Measurements from ENCODE around the gene PGLYRP2. TPM values are rescaled to one million over a fixed set of nuclear protein-coding genes. Genes with fewer than 3 reads are reported as not detected.

PGLYRP2 gene
- total RNA-seq, 1 experiment from 2014 or later, result not detected

- Histone ChIP-seq H3K79me2 (ENCODE audit: low read length) (no peaks in the 10 kb centered on the region), H3K9ac (ENCODE audit: low read length) (no peak overlapping the region), H3K27ac (ENCODE audit: low read length) (no peak overlapping the region), H3K4me3 (ENCODE audit: low read length) (no peak overlapping the region), H3F3A (ENCODE audit: low read length, unreplicated experiment) (no peaks in the 10 kb centered on the region), H3K9me2 (replicated peaks; ENCODE audit: low read length) (no peaks in the 10 kb centered on the region), H2AFZ (ENCODE audit: low read length) (no peak overlapping the region), H3K27me3 (ENCODE audit: low read length) (no peaks in the 10 kb centered on the region), H3K4me2 (ENCODE audit: low read length) (no peak overlapping the region), H3K9me3 (ENCODE audit: low read length) (no peaks in the 10 kb centered on the region), H4K20me1 (ENCODE audit: low read length) (no peaks in the 10 kb centered on the region), H3K36me3 (ENCODE audit: low read depth, low read length) (no peaks in the 10 kb centered on the region), H3K4me1 (ENCODE audit: insufficient read depth, low read length) (no peaks in the 10 kb centered on the region)
- TF ChIP-seq, protein P1, sequence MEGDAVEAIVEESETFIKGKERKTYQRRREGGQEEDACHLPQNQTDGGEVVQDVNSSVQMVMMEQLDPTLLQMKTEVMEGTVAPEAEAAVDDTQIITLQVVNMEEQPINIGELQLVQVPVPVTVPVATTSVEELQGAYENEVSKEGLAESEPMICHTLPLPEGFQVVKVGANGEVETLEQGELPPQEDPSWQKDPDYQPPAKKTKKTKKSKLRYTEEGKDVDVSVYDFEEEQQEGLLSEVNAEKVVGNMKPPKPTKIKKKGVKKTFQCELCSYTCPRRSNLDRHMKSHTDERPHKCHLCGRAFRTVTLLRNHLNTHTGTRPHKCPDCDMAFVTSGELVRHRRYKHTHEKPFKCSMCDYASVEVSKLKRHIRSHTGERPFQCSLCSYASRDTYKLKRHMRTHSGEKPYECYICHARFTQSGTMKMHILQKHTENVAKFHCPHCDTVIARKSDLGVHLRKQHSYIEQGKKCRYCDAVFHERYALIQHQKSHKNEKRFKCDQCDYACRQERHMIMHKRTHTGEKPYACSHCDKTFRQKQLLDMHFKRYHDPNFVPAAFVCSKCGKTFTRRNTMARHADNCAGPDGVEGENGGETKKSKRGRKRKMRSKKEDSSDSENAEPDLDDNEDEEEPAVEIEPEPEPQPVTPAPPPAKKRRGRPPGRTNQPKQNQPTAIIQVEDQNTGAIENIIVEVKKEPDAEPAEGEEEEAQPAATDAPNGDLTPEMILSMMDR (conservative IDR thresholded peaks at IDR 0.05; ENCODE audit: low read depth, low read length), result no peak
- TF ChIP-seq EZH2phosphoT487 (IDR thresholded peaks at IDR 0.05; ENCODE audit: borderline replicate concordance, low read length), result no peak
- TF ChIP-seq EZH2 (IDR thresholded peaks at IDR 0.05; ENCODE audit: low read length, unreplicated experiment), result no peak
- ChIA-PET POLR2A (ENCODE audit: unreplicated experiment) (no interaction called here), CTCF (no interaction called here)
- no peak for DNase-seq
- no peak for ATAC-seq
- no TSS peak for BruUV-seq (replicated peaks)
- intact Hi-C loops (cut with micrococcal nuclease), result no loop called here
Observed at GRCh38 chr19:15501596-15501995, 22.3 kb upstream of the PGLYRP2 start.

GRCh38 chr19:15498910-15499309, 19.6 kb upstream of the PGLYRP2 start:
- Histone ChIP-seq H3K4me3 (ENCODE audit: low read length) (no peak overlapping the region), H3K9me3 (ENCODE audit: low read length) (no peaks in the 10 kb centered on the region), H3K79me2 (ENCODE audit: low read length) (no peaks in the 10 kb centered on the region), H3F3A (ENCODE audit: low read length, unreplicated experiment) (no peaks in the 10 kb centered on the region), H3K36me3 (ENCODE audit: low read depth, low read length) (no peaks in the 10 kb centered on the region), H3K27me3 (ENCODE audit: low read length) (no peaks in the 10 kb centered on the region), H3K4me2 (ENCODE audit: low read length) (no peak overlapping the region), H3K9ac (ENCODE audit: low read length) (no peak overlapping the region), H4K20me1 (ENCODE audit: low read length) (no peaks in the 10 kb centered on the region), H3K9me2 (replicated peaks; ENCODE audit: low read length) (no peaks in the 10 kb centered on the region), H2AFZ (ENCODE audit: low read length) (no peak overlapping the region), H3K4me1 (ENCODE audit: insufficient read depth, low read length) (no peaks in the 10 kb centered on the region), H3K27ac (ENCODE audit: low read length) (no peak overlapping the region)
- POLR2A ChIA-PET (ENCODE audit: unreplicated experiment), result no interaction called here
- no TSS peak for BruUV-seq (replicated peaks)
- ATAC-seq (no peak), DNase-seq (no peak)
- TF ChIP-seq EZH2phosphoT487 (IDR thresholded peaks at IDR 0.05; ENCODE audit: borderline replicate concordance, low read length) (no peak), EZH2 (IDR thresholded peaks at IDR 0.05; ENCODE audit: low read length, unreplicated experiment) (no peak)
- TF ChIP-seq, protein P1 (conservative IDR thresholded peaks at IDR 0.05; ENCODE audit: low read depth, low read length), result no peak
- CTCF ChIA-PET, result no interaction called here
- intact Hi-C loops (cut with micrococcal nuclease), result no loop called here

- Histone ChIP-seq H3K9me3 (ENCODE audit: low read length) (no peaks in the 10 kb centered on the region), H3K4me1 (ENCODE audit: insufficient read depth, low read length) (no peaks in the 10 kb centered on the region), H3K27me3 (ENCODE audit: low read length) (no peaks in the 10 kb centered on the region), H3K9me2 (replicated peaks; ENCODE audit: low read length) (no peaks in the 10 kb centered on the region), H3K4me2 (ENCODE audit: low read length) (no peak overlapping the region), H3K27ac (ENCODE audit: low read length) (no peak overlapping the region), H3K9ac (ENCODE audit: low read length) (no peak overlapping the region), H2AFZ (ENCODE audit: low read length) (no peak overlapping the region), H4K20me1 (ENCODE audit: low read length) (no peaks in the 10 kb centered on the region), H3K36me3 (ENCODE audit: low read depth, low read length) (no peaks in the 10 kb centered on the region), H3K79me2 (ENCODE audit: low read length) (no peaks in the 10 kb centered on the region), H3K4me3 (ENCODE audit: low read length) (no peak overlapping the region), H3F3A (ENCODE audit: low read length, unreplicated experiment) (no peaks in the 10 kb centered on the region)
- CTCF ChIA-PET, result no interaction called here
- TF ChIP-seq, protein P1 (conservative IDR thresholded peaks at IDR 0.05; ENCODE audit: low read depth, low read length), result no peak
- TF ChIP-seq EZH2 (IDR thresholded peaks at IDR 0.05; ENCODE audit: low read length, unreplicated experiment), result no peak
- no peak for TF ChIP-seq EZH2phosphoT487 (IDR thresholded peaks at IDR 0.05; ENCODE audit: borderline replicate concordance, low read length)
- ATAC-seq (no peak), DNase-seq (no peak)
- POLR2A ChIA-PET (ENCODE audit: unreplicated experiment), result no interaction called here
- intact Hi-C loops (cut with micrococcal nuclease), result no loop called here
- BruUV-seq (replicated peaks), result no TSS peak
Observed at GRCh38 chr19:15498156-15498858, 19.0 kb upstream of the PGLYRP2 start.

All from PC-3 (cell line).